Liver (tissue), 9 donors: ENCODE measurements around the gene ME2. TPM values are rescaled to one million over a fixed set of nuclear protein-coding genes. Genes with fewer than 3 reads are reported as not detected.
"Not testable (repeated sequence)": the region's sequence is repeated elsewhere in the genome, so short reads cannot be mapped to it uniquely, and the experiment has no call there.

ENCODE experiments used
- DNase-seq: peaks from one replicate; pipeline ENCODE4 v3.0.0-alpha.2; 2017; ENCODE audit warnings: low spot score
- H3K27ac ChIP-seq, 2 donors: one replicate each; pipeline ENCODE4 v1.7.0; 2013; ENCODE audit warnings: inconsistent platforms in 2 of 2, low read length in 2 of 2, control low read depth in 1 of 2, low read depth in 1 of 2, mild to moderate bottlenecking in 1 of 2
- H3K27me3 ChIP-seq, 4 donors: one replicate each; pipeline versions ENCODE4 v1.6.1 to v1.7.0; 2013; ENCODE audit warnings: low read length in 3 of 4, inconsistent platforms in 1 of 4, mild to moderate bottlenecking in 1 of 4, moderate library complexity in 1 of 4; ENCODE audit not compliant: control insufficient read depth in 4 of 4, insufficient read depth in 4 of 4
- H3K36me3 ChIP-seq, 4 donors: one replicate each; pipeline versions ENCODE4 v1.6.1 to v1.7.0; 2013; ENCODE audit warnings: low read length in 3 of 4, mild to moderate bottlenecking in 3 of 4, low read depth in 1 of 4, moderate library complexity in 1 of 4; ENCODE audit not compliant: control insufficient read depth in 4 of 4, insufficient read depth in 3 of 4
- H3K4me1 ChIP-seq, 4 donors: one replicate each; pipeline versions ENCODE4 v1.6.1 to v1.7.0; 2013; ENCODE audit warnings: low read length in 3 of 4, mild to moderate bottlenecking in 3 of 4, moderate library complexity in 1 of 4; ENCODE audit not compliant: control insufficient read depth in 4 of 4, insufficient read depth in 4 of 4
- H3K4me3 ChIP-seq, 3 donors: one replicate each; pipeline versions ENCODE4 v1.6.1 to v1.7.0; 2013; ENCODE audit warnings: low read length in 3 of 3, control low read depth in 1 of 3, low read depth in 1 of 3, mild to moderate bottlenecking in 1 of 3
- H3K9ac ChIP-seq, 2 donors: one replicate each; pipeline ENCODE4 v1.7.0; 2013; ENCODE audit warnings: low read length in 2 of 2, mild to moderate bottlenecking in 2 of 2, moderate library complexity in 2 of 2, control low read depth in 1 of 2, low read depth in 1 of 2
- H3K9me3 ChIP-seq, 4 donors: one replicate each; pipeline versions ENCODE4 v1.6.1 to v1.7.0; 2013; ENCODE audit warnings: low read length in 3 of 4; ENCODE audit not compliant: control insufficient read depth in 4 of 4
- EGR1 ChIP-seq, 2 donors: IDR thresholded peaks; 2 replicates each; pipeline ENCODE4 v1.6.1; 2016 to 2018; ENCODE audit warnings: antibody characterized with exemption in 2 of 2, low read depth in 2 of 2
- GABPA ChIP-seq, 2 donors: IDR thresholded peaks in 1 of 2; conservative IDR thresholded peaks in 1 of 2; 2 replicates each; pipeline ENCODE4 v1.6.1; 2016; ENCODE audit warnings: antibody characterized with exemption in 2 of 2, mild to moderate bottlenecking in 1 of 2, moderate library complexity in 1 of 2
- HNF4A ChIP-seq, 2 donors: conservative IDR thresholded peaks; 2 replicates each; pipeline ENCODE4 v1.6.1; 2016; ENCODE audit warnings: antibody characterized with exemption in 2 of 2, mild to moderate bottlenecking in 2 of 2
- HNF4G ChIP-seq: IDR thresholded peaks from 2 replicates; pipeline ENCODE4 v1.6.1; 2016; ENCODE audit warnings: antibody characterized with exemption
- JUND ChIP-seq, 2 donors: IDR thresholded peaks; 2 replicates each; pipeline ENCODE4 v1.6.1; 2016; ENCODE audit warnings: antibody characterized with exemption in 2 of 2
- NR2F2 ChIP-seq: IDR thresholded peaks from 2 replicates; pipeline ENCODE4 v1.6.1; 2016; ENCODE audit warnings: antibody characterized with exemption
- RAD21 ChIP-seq, 2 donors: IDR thresholded peaks; 2 replicates each; pipeline ENCODE4 v1.6.1; 2016; ENCODE audit warnings: antibody characterized with exemption in 2 of 2, mild to moderate bottlenecking in 2 of 2
- RXRA ChIP-seq, 2 donors: IDR thresholded peaks; 2 replicates each; pipeline ENCODE4 v1.6.1; 2017 to 2018; ENCODE audit warnings: antibody characterized with exemption in 2 of 2, mild to moderate bottlenecking in 1 of 2
- SP1 ChIP-seq: IDR thresholded peaks from 2 replicates; pipeline ENCODE4 v1.6.1; 2018; ENCODE audit warnings: antibody characterized with exemption, mild to moderate bottlenecking
- YY1 ChIP-seq: IDR thresholded peaks from 2 replicates; pipeline ENCODE4 v1.6.1; 2016; ENCODE audit warnings: antibody characterized with exemption, mild to moderate bottlenecking
- WGBS: extraction: QIAGEN DNeasy Blood & Tissue Kit; methylation state at CpG from one replicate; pipeline ENCODE4 v1.1.7; 2013; 5-methylcytosine and 5-hydroxymethylcytosine counted together
- polyA plus RNA-seq, 2 donors: library from polyadenylated mRNA; stranded (reverse) in 1 of 2; unstranded in 1 of 2; fragments of 200-250 nt in 1 of 2; fragments of >200 nt in 1 of 2; fragmentation: Nextera tagmentation in 1 of 2; extraction: Ambion mirVana in 1 of 2; gene quantifications; one replicate each; pipeline versions ENCODE4 v1.2.1 to v1.2.3, GENCODE V29; 2013 to 2015
- total RNA-seq, 2 donors: library from RNA; depleted of rRNA; stranded (reverse); fragments of >200 nt; gene quantifications; one replicate each; pipeline ENCODE4 v1.2.3, GENCODE V29; 2014
- TF ChIP-seq, protein P1 (sequence below): IDR thresholded peaks from 2 replicates; pipeline ENCODE4 v1.6.1; 2016; ENCODE audit warnings: antibody characterized with exemption, mild to moderate bottlenecking
- TF ChIP-seq, protein P2 (sequence below): IDR thresholded peaks from 2 replicates; pipeline ENCODE4 v1.6.1; 2016; ENCODE audit warnings: antibody characterized with exemption
- TF ChIP-seq, protein P3 (sequence below): IDR thresholded peaks from 2 replicates; pipeline ENCODE4 v1.6.1; 2016; ENCODE audit warnings: antibody characterized with exemption
- TF ChIP-seq, protein P4 (sequence below): IDR thresholded peaks from 2 replicates; pipeline ENCODE4 v1.6.1; 2016; ENCODE audit warnings: antibody characterized with exemption
- TF ChIP-seq, protein P5 (sequence below): fragments of 150-350 bp; IDR thresholded peaks from 2 replicates; pipeline ENCODE4 v1.5.1; 2017; ENCODE audit warnings: improper control_type of control experiment, low read depth, low read length; ENCODE audit not compliant: missing input control
- donor health status: healthy.
- donor health status: healthy.
- donor health status: healthy.
- donor health status: healthy.
- donor health status: healthy.

The ME2 gene
- total and polyA plus RNA-seq, 4 donors = 9.0 to 33.8 (median 16.1) TPM

DNA sequence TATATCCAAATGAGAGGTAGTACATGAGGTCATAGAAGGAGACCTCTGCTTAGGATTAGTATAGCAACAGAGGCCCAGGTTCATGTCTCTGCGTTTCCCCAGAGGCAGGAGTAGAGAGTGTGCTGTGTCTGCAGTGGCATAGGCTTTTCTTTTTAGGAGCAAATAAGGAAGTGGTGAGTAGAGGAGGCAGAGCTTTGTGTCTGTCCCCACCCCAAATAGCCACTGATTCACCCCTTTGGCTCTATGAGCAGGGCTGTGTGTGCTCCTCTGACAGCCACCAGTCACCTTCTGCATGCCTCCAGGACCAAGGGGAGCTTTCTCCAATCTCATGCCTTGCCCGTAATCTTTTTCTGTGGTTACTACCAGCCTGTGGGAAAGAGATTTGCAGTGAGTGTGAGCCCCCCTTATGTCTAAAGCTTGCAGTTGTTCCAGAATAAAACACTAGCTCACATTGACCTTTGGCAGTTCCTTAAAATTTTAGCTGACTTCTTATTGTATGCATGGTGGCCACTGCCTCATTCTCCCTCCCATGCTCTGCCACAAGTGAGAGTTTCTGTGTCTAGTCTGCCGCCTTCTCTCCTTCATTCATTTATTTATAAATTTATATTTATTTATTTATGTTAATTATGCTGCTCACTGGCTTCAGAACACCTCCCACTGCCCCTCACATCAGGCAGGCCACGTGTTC is 65.5 kb downstream of the ME2 start:
- H3K4me1 ChIP-seq = no peaks in the 10 kb centered on the region
- 88% methylated on average over 4 of the region's 4 CpGs for WGBS
- no peak overlapping the region for H3K4me3 ChIP-seq
- H3K27ac ChIP-seq = no peak overlapping the region
- no peaks in the 10 kb centered on the region for H3K27me3 ChIP-seq
- TF ChIP-seq YY1 (no peak), RXRA (IDR thresholded peaks at IDR 0.05) (no peak), RAD21 (IDR thresholded peaks at IDR 0.05) (no peak), GABPA (IDR thresholded peaks at IDR 0.05 in 1 of 2, conservative IDR thresholded peaks at IDR 0.05 in 1 of 2) (no peak), JUND (IDR thresholded peaks at IDR 0.05) (no peak)
- TF ChIP-seq, protein P1, sequence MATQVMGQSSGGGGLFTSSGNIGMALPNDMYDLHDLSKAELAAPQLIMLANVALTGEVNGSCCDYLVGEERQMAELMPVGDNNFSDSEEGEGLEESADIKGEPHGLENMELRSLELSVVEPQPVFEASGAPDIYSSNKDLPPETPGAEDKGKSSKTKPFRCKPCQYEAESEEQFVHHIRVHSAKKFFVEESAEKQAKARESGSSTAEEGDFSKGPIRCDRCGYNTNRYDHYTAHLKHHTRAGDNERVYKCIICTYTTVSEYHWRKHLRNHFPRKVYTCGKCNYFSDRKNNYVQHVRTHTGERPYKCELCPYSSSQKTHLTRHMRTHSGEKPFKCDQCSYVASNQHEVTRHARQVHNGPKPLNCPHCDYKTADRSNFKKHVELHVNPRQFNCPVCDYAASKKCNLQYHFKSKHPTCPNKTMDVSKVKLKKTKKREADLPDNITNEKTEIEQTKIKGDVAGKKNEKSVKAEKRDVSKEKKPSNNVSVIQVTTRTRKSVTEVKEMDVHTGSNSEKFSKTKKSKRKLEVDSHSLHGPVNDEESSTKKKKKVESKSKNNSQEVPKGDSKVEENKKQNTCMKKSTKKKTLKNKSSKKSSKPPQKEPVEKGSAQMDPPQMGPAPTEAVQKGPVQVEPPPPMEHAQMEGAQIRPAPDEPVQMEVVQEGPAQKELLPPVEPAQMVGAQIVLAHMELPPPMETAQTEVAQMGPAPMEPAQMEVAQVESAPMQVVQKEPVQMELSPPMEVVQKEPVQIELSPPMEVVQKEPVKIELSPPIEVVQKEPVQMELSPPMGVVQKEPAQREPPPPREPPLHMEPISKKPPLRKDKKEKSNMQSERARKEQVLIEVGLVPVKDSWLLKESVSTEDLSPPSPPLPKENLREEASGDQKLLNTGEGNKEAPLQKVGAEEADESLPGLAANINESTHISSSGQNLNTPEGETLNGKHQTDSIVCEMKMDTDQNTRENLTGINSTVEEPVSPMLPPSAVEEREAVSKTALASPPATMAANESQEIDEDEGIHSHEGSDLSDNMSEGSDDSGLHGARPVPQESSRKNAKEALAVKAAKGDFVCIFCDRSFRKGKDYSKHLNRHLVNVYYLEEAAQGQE = no peak
- DNase-seq = no peak
- H3K9ac ChIP-seq = no peak overlapping the region
- peaks cover 2 to 8% (median 4%) of the 10 kb centered on the region in 4 donors for H3K36me3 ChIP-seq
- H3K9me3 ChIP-seq = no peaks in the 10 kb centered on the region

DNA sequence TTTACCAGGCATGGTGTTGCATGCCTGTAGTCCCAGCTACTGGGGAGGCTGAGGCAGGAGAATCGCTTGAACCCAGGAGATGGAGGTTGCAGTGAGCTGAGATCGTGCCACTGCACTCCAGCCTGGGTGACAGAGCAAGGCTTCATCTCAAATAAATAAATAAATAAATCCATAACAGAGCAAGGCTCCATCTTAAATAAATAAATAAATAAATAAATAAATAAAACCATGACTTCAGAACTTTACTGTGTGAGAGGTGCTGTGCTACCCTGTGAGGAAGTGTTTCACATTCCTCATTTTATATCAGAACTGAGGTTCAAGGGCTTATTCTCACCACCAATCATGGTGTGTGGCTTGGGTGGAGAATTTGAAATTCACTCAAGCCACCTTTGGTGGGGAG is 67.0 kb downstream of the ME2 start:
- H3K36me3 ChIP-seq, H3K4me3 ChIP-seq, H3K9me3 ChIP-seq, H3K27ac ChIP-seq, DNase-seq, H3K4me1 ChIP-seq, H3K27me3 ChIP-seq, H3K9ac ChIP-seq: not testable (repeated sequence)
- WGBS = 97% methylated on average over 2 of the region's 2 CpGs

DNA sequence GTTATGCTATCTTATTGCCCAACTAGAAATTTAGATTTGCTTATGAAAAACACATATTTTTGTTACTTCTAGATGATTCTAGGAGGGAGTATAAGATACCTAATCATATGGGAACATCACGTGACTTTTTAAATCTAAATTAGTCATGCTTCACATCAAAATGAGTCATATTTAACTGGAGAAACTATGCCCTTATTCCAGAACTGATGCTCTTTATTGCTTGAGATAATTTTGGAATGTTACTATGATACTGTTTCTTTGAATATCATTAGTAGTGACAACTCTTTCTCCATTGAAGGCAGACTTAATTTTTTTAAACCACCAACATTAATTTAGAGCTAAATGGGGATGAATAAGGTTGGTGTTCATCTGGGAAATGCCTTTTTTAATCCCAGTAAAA is 69.0 kb downstream of the ME2 start:
- no peak overlapping the region for H3K27ac ChIP-seq
- 83% methylated on average over 1 of the region's 1 CpG for WGBS
- H3K9me3 ChIP-seq = no peaks in the 10 kb centered on the region
- H3K4me3 ChIP-seq = no peak overlapping the region
- DNase-seq = no peak
- H3K36me3 ChIP-seq = peaks cover 2 to 4% (median 4%) of the 10 kb centered on the region in 4 donors
- no peaks in the 10 kb centered on the region for H3K4me1 ChIP-seq
- no peaks in the 10 kb centered on the region for H3K27me3 ChIP-seq
- no peak overlapping the region for H3K9ac ChIP-seq
- TF ChIP-seq HNF4G (no peak), NR2F2 (no peak), YY1 (no peak), EGR1 (IDR thresholded peaks at IDR 0.05; ENCODE audit: low read depth in 2 of 2) (no peak), JUND (IDR thresholded peaks at IDR 0.05) (no peak), GABPA (IDR thresholded peaks at IDR 0.05 in 1 of 2, conservative IDR thresholded peaks at IDR 0.05 in 1 of 2) (no peak), SP1 (no peak), HNF4A (conservative IDR thresholded peaks at IDR 0.05) (no peak), RXRA (IDR thresholded peaks at IDR 0.05) (no peak), RAD21 (IDR thresholded peaks at IDR 0.05) (no peak)
- TF ChIP-seq, protein P2, sequence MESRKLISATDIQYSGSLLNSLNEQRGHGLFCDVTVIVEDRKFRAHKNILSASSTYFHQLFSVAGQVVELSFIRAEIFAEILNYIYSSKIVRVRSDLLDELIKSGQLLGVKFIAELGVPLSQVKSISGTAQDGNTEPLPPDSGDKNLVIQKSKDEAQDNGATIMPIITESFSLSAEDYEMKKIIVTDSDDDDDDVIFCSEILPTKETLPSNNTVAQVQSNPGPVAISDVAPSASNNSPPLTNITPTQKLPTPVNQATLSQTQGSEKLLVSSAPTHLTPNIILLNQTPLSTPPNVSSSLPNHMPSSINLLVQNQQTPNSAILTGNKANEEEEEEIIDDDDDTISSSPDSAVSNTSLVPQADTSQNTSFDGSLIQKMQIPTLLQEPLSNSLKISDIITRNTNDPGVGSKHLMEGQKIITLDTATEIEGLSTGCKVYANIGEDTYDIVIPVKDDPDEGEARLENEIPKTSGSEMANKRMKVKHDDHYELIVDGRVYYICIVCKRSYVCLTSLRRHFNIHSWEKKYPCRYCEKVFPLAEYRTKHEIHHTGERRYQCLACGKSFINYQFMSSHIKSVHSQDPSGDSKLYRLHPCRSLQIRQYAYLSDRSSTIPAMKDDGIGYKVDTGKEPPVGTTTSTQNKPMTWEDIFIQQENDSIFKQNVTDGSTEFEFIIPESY = no peak
- TF ChIP-seq, protein P3, sequence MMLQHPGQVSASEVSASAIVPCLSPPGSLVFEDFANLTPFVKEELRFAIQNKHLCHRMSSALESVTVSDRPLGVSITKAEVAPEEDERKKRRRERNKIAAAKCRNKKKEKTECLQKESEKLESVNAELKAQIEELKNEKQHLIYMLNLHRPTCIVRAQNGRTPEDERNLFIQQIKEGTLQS = no peak
- TF ChIP-seq, protein P4, sequence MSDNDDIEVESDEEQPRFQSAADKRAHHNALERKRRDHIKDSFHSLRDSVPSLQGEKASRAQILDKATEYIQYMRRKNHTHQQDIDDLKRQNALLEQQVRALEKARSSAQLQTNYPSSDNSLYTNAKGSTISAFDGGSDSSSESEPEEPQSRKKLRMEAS = no peak
- TF ChIP-seq, protein P1 = no peak
- TF ChIP-seq, protein P5, sequence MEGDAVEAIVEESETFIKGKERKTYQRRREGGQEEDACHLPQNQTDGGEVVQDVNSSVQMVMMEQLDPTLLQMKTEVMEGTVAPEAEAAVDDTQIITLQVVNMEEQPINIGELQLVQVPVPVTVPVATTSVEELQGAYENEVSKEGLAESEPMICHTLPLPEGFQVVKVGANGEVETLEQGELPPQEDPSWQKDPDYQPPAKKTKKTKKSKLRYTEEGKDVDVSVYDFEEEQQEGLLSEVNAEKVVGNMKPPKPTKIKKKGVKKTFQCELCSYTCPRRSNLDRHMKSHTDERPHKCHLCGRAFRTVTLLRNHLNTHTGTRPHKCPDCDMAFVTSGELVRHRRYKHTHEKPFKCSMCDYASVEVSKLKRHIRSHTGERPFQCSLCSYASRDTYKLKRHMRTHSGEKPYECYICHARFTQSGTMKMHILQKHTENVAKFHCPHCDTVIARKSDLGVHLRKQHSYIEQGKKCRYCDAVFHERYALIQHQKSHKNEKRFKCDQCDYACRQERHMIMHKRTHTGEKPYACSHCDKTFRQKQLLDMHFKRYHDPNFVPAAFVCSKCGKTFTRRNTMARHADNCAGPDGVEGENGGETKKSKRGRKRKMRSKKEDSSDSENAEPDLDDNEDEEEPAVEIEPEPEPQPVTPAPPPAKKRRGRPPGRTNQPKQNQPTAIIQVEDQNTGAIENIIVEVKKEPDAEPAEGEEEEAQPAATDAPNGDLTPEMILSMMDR = no peak
